GM12878 (cell line): ENCODE measurements around the gene PPP2R5C. TPM values are rescaled to one million over a fixed set of nuclear protein-coding genes. Genes with fewer than 3 reads are reported as not detected.

Source experiments
- ATAC-seq: fragments of 200-7000 bp; cut with Tn5 transposase; 3 replicates; pipeline ENCODE4 v1.9.1; 2020; ENCODE audit warnings: mild to moderate bottlenecking, moderate library complexity
- BruUV-seq: library from RNA; stranded (reverse); fragments of 400-500 nt; replicated peaks from 2 replicates; lab custom pipeline; 2021; lab: Mats Ljungman, UMichigan
- CTCF ChIA-PET: fragments of 300-600 bp; sonication (Branson Sonifier 250); formaldehyde crosslinking; extraction: SDS; loops from one replicate; lab custom pipeline; 2021; ENCODE audit warnings: inconsistent platforms; lab: Yijun Ruan, JAX
- POLR2A ChIA-PET: fragments of 350-600 bp; formaldehyde crosslinking; extraction: SDS; loops from one replicate; lab custom pipeline; 2021; ENCODE audit warnings: inconsistent platforms; lab: Charles Lee
- RAD21 ChIA-PET: fragments of 300-600 bp; sonication (Branson Sonifier 250); formaldehyde crosslinking; loops from one replicate; lab custom pipeline; 2023; ENCODE audit warnings: antibody characterized with exemption; ENCODE audit not compliant: unreplicated experiment; lab: Charles Lee
- SMC1A ChIA-PET: fragments of 300-600 bp; sonication (Branson Sonifier 250); formaldehyde crosslinking; loops from one replicate; lab custom pipeline; 2023; ENCODE audit not compliant: unreplicated experiment, uncharacterized antibody; lab: Charles Lee
- DNase-seq: peaks from one replicate; pipeline ENCODE4 v3.0.0-alpha.2; 2011; ENCODE audit warnings: low read depth, low spot score
- FAIRE-seq: peaks from 3 replicates; lab custom pipeline; 2011; peaks lifted over from hg19 to GRCh38; lab: Jason Lieb, UNC
- H2AFZ ChIP-seq: 2 replicates; pipeline ENCODE4 v1.6.0; 2011; ENCODE audit warnings: low read depth, low read length, control low read depth; ENCODE audit not compliant: control insufficient read depth
- H3K27ac ChIP-seq: 2 replicates; pipeline ENCODE4 v1.5.1; 2011; ENCODE audit warnings: control low read depth; ENCODE audit not compliant: control insufficient read depth, insufficient read depth
- H3K27me3 ChIP-seq, 2 experiments: replicated peaks in 1 of 2; 2 replicates each; pipeline versions ENCODE4 v1.6.0 to v1.6.1; 2011; ENCODE audit warnings: low read length in 1 of 2; ENCODE audit not compliant: control insufficient read depth in 2 of 2, insufficient read depth in 2 of 2
- H3K36me3 ChIP-seq, 2 experiments: 2 replicates each; pipeline ENCODE4 v1.5.1; 2011; ENCODE audit warnings: low read length in 1 of 2; ENCODE audit not compliant: control insufficient read depth in 2 of 2, insufficient read depth in 2 of 2
- H3K4me1 ChIP-seq: 2 replicates; pipeline ENCODE4 v1.6.1; 2011; ENCODE audit warnings: mild to moderate bottlenecking, low read length, moderate library complexity, mixed read lengths; ENCODE audit not compliant: control insufficient read depth, insufficient read depth
- H3K4me2 ChIP-seq: 2 replicates; pipeline ENCODE4 v1.6.0; 2011; ENCODE audit warnings: control low read depth; ENCODE audit not compliant: control insufficient read depth, insufficient read depth
- H3K4me3 ChIP-seq: fragments of 200-600 bp; sonication (generic); 2 replicates; pipeline ENCODE4 v1.5.1; 2016
- H3K79me2 ChIP-seq: 2 replicates; pipeline ENCODE4 v1.6.0; 2011; ENCODE audit warnings: low read length; ENCODE audit not compliant: control insufficient read depth, insufficient read depth
- H3K9ac ChIP-seq: 2 replicates; pipeline ENCODE4 v1.8.0; 2011; ENCODE audit warnings: low read length, control low read depth, mixed read lengths; ENCODE audit not compliant: control insufficient read depth, insufficient read depth
- H3K9me3 ChIP-seq: replicated peaks from 3 replicates; pipeline ENCODE4 v1.5.1; 2011; ENCODE audit warnings: mild to moderate bottlenecking, low read length; ENCODE audit not compliant: control insufficient read depth, insufficient read depth
- H4K20me1 ChIP-seq: 2 replicates; pipeline ENCODE4 v1.6.0; 2011; ENCODE audit not compliant: control insufficient read depth, insufficient read depth
- CEBPZ ChIP-seq: fragments of 150-350 bp; IDR thresholded peaks from 2 replicates; pipeline ENCODE4 v1.6.1; 2016; ENCODE audit warnings: low read depth, low read length
- CREM ChIP-seq: IDR thresholded peaks from 2 replicates; pipeline ENCODE4 v1.6.1; 2014; ENCODE audit warnings: antibody characterized with exemption, low read depth
- FOXM1 ChIP-seq: IDR thresholded peaks from 2 replicates; pipeline ENCODE4 v1.6.1; 2012; ENCODE audit warnings: low read depth, mild to moderate bottlenecking, inconsistent platforms, low read length, moderate library complexity
- HDAC6 ChIP-seq: fragments of 200-600 bp; sonication (generic); IDR thresholded peaks from one replicate; pipeline ENCODE4 v1.8.0; 2017; ENCODE audit warnings: antibody characterized with exemption; ENCODE audit not compliant: unreplicated experiment
- MTA2 ChIP-seq: fragments of 450-650 bp; IDR thresholded peaks from 2 replicates; pipeline ENCODE4 v1.6.1; 2016; ENCODE audit warnings: low read depth, mild to moderate bottlenecking, moderate library complexity
- NFYB ChIP-seq: IDR thresholded peaks from 2 replicates; pipeline ENCODE4 v1.6.1; 2011; ENCODE audit warnings: low read depth, mild to moderate bottlenecking, low read length, improper control_type of control experiment, moderate library complexity; ENCODE audit not compliant: insufficient read depth
- NR2F1 ChIP-seq: fragments of 450-650 bp; conservative IDR thresholded peaks from 2 replicates; pipeline ENCODE4 v1.6.1; 2017; ENCODE audit warnings: mild to moderate bottlenecking
- NRF1 ChIP-seq: conservative IDR thresholded peaks from 2 replicates; pipeline ENCODE4 v1.6.1; 2011; ENCODE audit warnings: mild to moderate bottlenecking, low read depth, low read length, improper control_type of control experiment
- PML ChIP-seq: IDR thresholded peaks from 2 replicates; pipeline ENCODE4 v1.6.1; 2012; ENCODE audit warnings: low read length, inconsistent platforms
- PRDM15 ChIP-seq: fragments of 450-650 bp; formaldehyde crosslinking; IDR thresholded peaks from 2 replicates; pipeline ENCODE4 v1.4.0; 2020; ENCODE audit warnings: mild to moderate bottlenecking, moderate library complexity
- RCOR1 ChIP-seq: conservative IDR thresholded peaks from 2 replicates; pipeline ENCODE4 v1.6.1; 2012; ENCODE audit warnings: low read depth, low read length, improper control_type of control experiment
- SIN3A ChIP-seq: IDR thresholded peaks from 2 replicates; pipeline ENCODE4 v1.6.1; 2012; ENCODE audit warnings: low read depth, low read length, improper control_type of control experiment
- SIX5 ChIP-seq: IDR thresholded peaks from 2 replicates; pipeline ENCODE4 v1.6.1; 2011; ENCODE audit warnings: mild to moderate bottlenecking, low read depth, low read length, moderate library complexity; ENCODE audit not compliant: severe bottlenecking
- SKIL ChIP-seq: fragments of 450-650 bp; IDR thresholded peaks from 2 replicates; pipeline ENCODE4 v1.6.1; 2017; ENCODE audit warnings: mild to moderate bottlenecking, low read depth, inconsistent platforms; ENCODE audit not compliant: poor library complexity, severe bottlenecking
- SUPT20H ChIP-seq: IDR thresholded peaks from 2 replicates; pipeline ENCODE4 v1.6.1; 2011; ENCODE audit warnings: low read depth, mild to moderate bottlenecking, low read length, moderate library complexity, borderline replicate concordance; ENCODE audit not compliant: control insufficient read depth
- TBL1XR1 ChIP-seq: IDR thresholded peaks from 2 replicates; pipeline ENCODE4 v1.6.1; 2012; ENCODE audit warnings: low read depth, low read length, improper control_type of control experiment
- WGBS: methylation state at CpG from one replicate; pipeline ENCODE4 v1.1.6; 2016; ENCODE audit warnings: low lambda C conversion rate; ENCODE audit not compliant: insufficient replicate concordance, insufficient coverage; ENCODE audit errors: missing lambda C conversion rate; 5-methylcytosine and 5-hydroxymethylcytosine counted together
- in situ Hi-C: fragments of 300-500 bp; cut with MboI; formaldehyde crosslinking; loops from 9 replicates; pipeline ENCODE4 v1.14.3; 2018; ENCODE audit warnings: mixed read lengths
- intact Hi-C: fragments of 100-400 bp; cut with micrococcal nuclease; formaldehyde crosslinking; loops from one replicate; pipeline ENCODE4 v1.14.2; 2022; ENCODE audit not compliant: unreplicated experiment
- polyA plus RNA-seq, 11 experiments: library from polyadenylated mRNA; depleted of rRNA in 4 of 11; unstranded in 6 of 11; stranded (reverse) in 5 of 11; fragments of >200 nt; fragmentation: Nextera tagmentation in 4 of 11; fragmentation: Illumina TruSeq in 1 of 11; extraction: Ambion mirVana in 4 of 11; extraction: Trizol in 1 of 11; gene quantifications; 1 replicate in 1 of 11; 2 replicates in 10 of 11; pipeline versions ENCODE4 v1.2.1 to v1.2.3, GENCODE V29; 2011 to 2016; ENCODE audit warnings: inconsistent platforms in 2 of 11, missing spikeins in 2 of 11, low read depth in 1 of 11
- total RNA-seq, 4 experiments: library from RNA; depleted of rRNA in 3 of 4; stranded (reverse); fragments of >200 nt in 3 of 4; fragmentation: Illumina TruSeq in 1 of 4; extraction: Trizol in 1 of 4; gene quantifications; 2 replicates each; pipeline versions ENCODE4 v1.2.1 to v1.2.3, GENCODE V29; 2013 to 2021

PPP2R5C gene
- total and polyA plus RNA-seq, 10 of the 15 experiments (the other 5 are each of a cell fraction or from before 2014, with no cell fraction given): 106 to 199 (median 144) TPM

- H3K4me3 ChIP-seq: peak overlapping the region; percentile 55; the same call in 1 of the 2 replicates
- FAIRE-seq: no peak
- no peaks in the 10 kb centered on the region for H4K20me1 ChIP-seq
- no peak for DNase-seq
- H3K27ac ChIP-seq: peak overlapping the region; percentile 76
- H3K4me1 ChIP-seq: peaks cover 27% of the 10 kb centered on the region
- peaks cover 54% of the 10 kb centered on the region for H3K79me2 ChIP-seq
- in situ Hi-C loops (no loop called here), intact Hi-C loops (loop anchor here (2.0 kb wide), 1 partner anchor 28 kb away; no protein-coding TSS in a partner anchor)
- no TSS peak for BruUV-seq
- SMC1A ChIA-PET: no interaction called here
- H3K9ac ChIP-seq: peak overlapping the region; percentile 30
- POLR2A ChIA-PET: no interaction called here
- CTCF ChIA-PET: no interaction called here
- peak; percentile 42 for ATAC-seq
- H3K27me3 ChIP-seq: no peaks in the 10 kb centered on the region
- no peaks in the 10 kb centered on the region; a peak in 2 of 4 replicates for H3K36me3 ChIP-seq
- no peak overlapping the region for H2AFZ ChIP-seq
- H3K4me2 ChIP-seq: peak overlapping the region; percentile 71
- WGBS: 83% methylated on average over 5 of the region's 5 CpGs
- no peaks in the 10 kb centered on the region for H3K9me3 ChIP-seq
- RAD21 ChIA-PET: no interaction called here
- no peak for TF ChIP-seq NFYB
- TF ChIP-seq TBL1XR1: no peak
- TF ChIP-seq SUPT20H: no peak
- no peak for TF ChIP-seq SIX5
- no peak for TF ChIP-seq PML
- no peak for TF ChIP-seq CREM
- no peak for TF ChIP-seq MTA2
- TF ChIP-seq SIN3A: no peak
- no peak for TF ChIP-seq NRF1
- no peak for TF ChIP-seq NR2F1
- no peak for TF ChIP-seq SKIL
- no peak for TF ChIP-seq CEBPZ
- TF ChIP-seq HDAC6: no peak
- TF ChIP-seq PRDM15 (CRISPR knock-in tag): no peak
- no peak for TF ChIP-seq RCOR1
- TF ChIP-seq FOXM1: no peak
Observed at GRCh38 chr14:101838476-101838875, 77.0 kb downstream of the PPP2R5C start.
